SKM-1 (cell line): ENCODE data around the gene ADAT2.
"Not testable (repeated sequence)": the region's sequence is repeated elsewhere in the genome, so short reads cannot be mapped to it uniquely, and the experiment has no call there.

ENCODE experiments used
- DNase-seq: peaks from one replicate; lab custom pipeline; 2025; ENCODE audit not compliant: unreplicated experiment; lab: John Stamatoyannopoulos, UW

The ADAT2 gene

GRCh38 chr6:143450453-143451371 lies at the start of gene ADAT2, which contains the start of gene PEX3:
Gene ADAT2 (minus strand): TSS chr6:143450695. CDS start chr6:143450658, 37 bp downstream.
Gene PEX3 (plus strand): TSS chr6:143450805. CDS start chr6:143451043, 238 bp downstream.
- peak; percentile 89 for DNase-seq

- DNase-seq, result no peak
These were observed 47.9 kb upstream of the ADAT2 start for GRCh38 chr6:143498428-143498827.

- no peak for DNase-seq
These were observed 46.5 kb upstream of the ADAT2 start for GRCh38 chr6:143496974-143497373.

- no peak for DNase-seq
These were observed 40.3 kb upstream of the ADAT2 start for GRCh38 chr6:143490775-143491174.

GRCh38 chr6:143490244-143490643 lies 39.7 kb upstream of the ADAT2 start:
- no peak for DNase-seq

- DNase-seq, result no peak
These were observed 36.3 kb upstream of the ADAT2 start for GRCh38 chr6:143486752-143487151.

GRCh38 chr6:143485967-143486366 lies 35.5 kb upstream of the ADAT2 start:
- DNase-seq, result no peak

- DNase-seq, result no peak
These were observed 32.1 kb upstream of the ADAT2 start for GRCh38 chr6:143482593-143482992.

GRCh38 chr6:143478479-143479062 lies 28.1 kb upstream of the ADAT2 start:
- DNase-seq, result no peak

GRCh38 chr6:143476545-143476944 lies 26.1 kb upstream of the ADAT2 start:
- DNase-seq, result no peak

- no peak for DNase-seq
These were observed 21.3 kb upstream of the ADAT2 start for GRCh38 chr6:143471822-143472221.

- not testable (repeated sequence) for DNase-seq
These were observed 18.3 kb upstream of the ADAT2 start for GRCh38 chr6:143468823-143469222.

GRCh38 chr6:143468026-143468425 lies 17.5 kb upstream of the ADAT2 start:
- no peak for DNase-seq

GRCh38 chr6:143465546-143465945 lies 15.1 kb upstream of the ADAT2 start:
- no peak for DNase-seq

- DNase-seq, result no peak
These were observed 7.3 kb upstream of the ADAT2 start for GRCh38 chr6:143457563-143458359.

GRCh38 chr6:143451531-143451930 lies 1.0 kb upstream of the ADAT2 start:
- DNase-seq, result peak; percentile 8

GRCh38 chr6:143449714-143450452 lies 612 bp downstream of the ADAT2 start:
- DNase-seq, result peak; percentile 20

- DNase-seq, result no peak
These were observed 1.3 kb downstream of the ADAT2 start for GRCh38 chr6:143449082-143449713.

GRCh38 chr6:143447865-143448264 lies 2.6 kb downstream of the ADAT2 start:
- DNase-seq, result not testable (repeated sequence)

GRCh38 chr6:143443096-143443495 lies 7.4 kb downstream of the ADAT2 start:
- no peak for DNase-seq
